Measurements from ENCODE around the gene VAT1L. TPM values are rescaled to one million over a fixed set of nuclear protein-coding genes. Genes with fewer than 3 reads are reported as not detected.

VAT1L gene
- total RNA-seq, 4 donors from 2014 or later: 1.7 to 6.3 (median 2.9) TPM

DNA sequence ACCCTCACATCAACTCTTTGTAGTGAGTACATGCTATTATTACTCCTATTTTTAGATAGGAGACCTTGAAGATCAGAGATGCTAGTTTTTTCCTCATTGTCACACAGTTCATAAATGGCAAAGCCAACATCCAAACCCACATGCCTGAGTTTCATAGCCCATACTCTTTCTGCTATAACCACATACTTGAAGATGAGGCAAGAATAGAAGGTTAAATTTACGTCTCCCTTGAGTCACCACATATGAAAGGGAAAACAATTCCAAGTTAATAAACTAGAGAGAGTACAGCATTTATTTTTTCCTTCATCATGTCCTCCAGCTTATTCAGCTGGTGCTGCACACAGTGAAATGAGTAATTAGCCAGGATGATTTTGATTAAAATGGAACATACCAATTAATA, 42.4 kb upstream of the VAT1L start:
- Histone ChIP-seq H3K4me1 (no peaks in the 10 kb centered on the region), H3K36me3 (no peaks in the 10 kb centered on the region), H3K27ac (replicated peaks in 1 of 4) (no peak overlapping the region), H3K27me3 (peaks cover 0 to 6% (median 0%) of the 10 kb centered on the region in 4 donors), H3K4me3 (no peak overlapping the region), H3K9me3 (no peaks in the 10 kb centered on the region)
- intact Hi-C loops (cut with DNase I): no loop called here
- no peak for DNase-seq (ENCODE audit: extremely low spot score)
- TF ChIP-seq EP300 (IDR thresholded peaks at IDR 0.05) (no peak), POLR2AphosphoS5 (IDR thresholded peaks at IDR 0.05) (no peak), POLR2A (IDR thresholded peaks at IDR 0.05; ENCODE audit: low read depth) (no peak)
- TF ChIP-seq, protein P1, sequence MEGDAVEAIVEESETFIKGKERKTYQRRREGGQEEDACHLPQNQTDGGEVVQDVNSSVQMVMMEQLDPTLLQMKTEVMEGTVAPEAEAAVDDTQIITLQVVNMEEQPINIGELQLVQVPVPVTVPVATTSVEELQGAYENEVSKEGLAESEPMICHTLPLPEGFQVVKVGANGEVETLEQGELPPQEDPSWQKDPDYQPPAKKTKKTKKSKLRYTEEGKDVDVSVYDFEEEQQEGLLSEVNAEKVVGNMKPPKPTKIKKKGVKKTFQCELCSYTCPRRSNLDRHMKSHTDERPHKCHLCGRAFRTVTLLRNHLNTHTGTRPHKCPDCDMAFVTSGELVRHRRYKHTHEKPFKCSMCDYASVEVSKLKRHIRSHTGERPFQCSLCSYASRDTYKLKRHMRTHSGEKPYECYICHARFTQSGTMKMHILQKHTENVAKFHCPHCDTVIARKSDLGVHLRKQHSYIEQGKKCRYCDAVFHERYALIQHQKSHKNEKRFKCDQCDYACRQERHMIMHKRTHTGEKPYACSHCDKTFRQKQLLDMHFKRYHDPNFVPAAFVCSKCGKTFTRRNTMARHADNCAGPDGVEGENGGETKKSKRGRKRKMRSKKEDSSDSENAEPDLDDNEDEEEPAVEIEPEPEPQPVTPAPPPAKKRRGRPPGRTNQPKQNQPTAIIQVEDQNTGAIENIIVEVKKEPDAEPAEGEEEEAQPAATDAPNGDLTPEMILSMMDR (IDR thresholded peaks at IDR 0.05): no peak
- WGBS: 73% methylated on average over 1 of the region's 1 CpG

DNA sequence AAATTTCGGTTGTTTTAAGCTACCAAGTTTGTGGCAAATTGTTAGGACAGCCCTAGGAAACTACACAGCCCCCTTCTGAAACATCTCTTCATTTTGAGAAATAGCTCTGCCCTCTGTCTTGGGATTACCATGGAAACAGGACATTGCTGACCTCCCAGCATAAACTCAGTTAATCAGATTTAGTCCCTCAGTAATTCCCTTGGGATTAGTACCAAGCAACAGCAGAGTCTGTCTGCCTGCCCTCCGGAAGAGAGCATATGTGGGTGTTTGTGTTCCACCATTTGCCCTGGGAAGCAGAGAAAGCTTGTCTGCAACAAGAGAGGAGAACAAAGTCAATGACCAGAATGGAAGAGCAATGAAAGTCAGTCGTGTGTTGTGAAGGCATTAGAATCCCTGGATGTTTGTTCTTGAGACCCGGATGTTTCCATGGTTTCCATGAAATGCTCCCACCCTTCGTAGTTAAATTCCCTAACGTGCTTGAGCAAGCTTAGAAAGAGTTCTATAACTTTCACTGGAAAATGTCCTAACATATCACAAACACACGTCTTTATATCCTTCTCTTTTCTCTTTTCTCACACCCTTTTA, 39.9 kb upstream of the VAT1L start:
- H3K27ac ChIP-seq (replicated peaks in 1 of 4): no peak overlapping the region
- TF ChIP-seq EP300 (IDR thresholded peaks at IDR 0.05) (no peak), POLR2A (IDR thresholded peaks at IDR 0.05; ENCODE audit: low read depth) (no peak), POLR2AphosphoS5 (IDR thresholded peaks at IDR 0.05) (no peak)
- TF ChIP-seq, protein P1 (IDR thresholded peaks at IDR 0.05): no peak
- no peaks in the 10 kb centered on the region for H3K4me1 ChIP-seq
- WGBS: 80% methylated on average over 7 of the region's 7 CpGs
- peaks cover 0 to 6% (median 0%) of the 10 kb centered on the region in 4 donors for H3K27me3 ChIP-seq
- intact Hi-C loops (cut with DNase I): no loop called here
- no peaks in the 10 kb centered on the region for H3K9me3 ChIP-seq
- no peak overlapping the region for H3K4me3 ChIP-seq
- no peaks in the 10 kb centered on the region for H3K36me3 ChIP-seq
- no peak for DNase-seq (ENCODE audit: extremely low spot score)

DNA sequence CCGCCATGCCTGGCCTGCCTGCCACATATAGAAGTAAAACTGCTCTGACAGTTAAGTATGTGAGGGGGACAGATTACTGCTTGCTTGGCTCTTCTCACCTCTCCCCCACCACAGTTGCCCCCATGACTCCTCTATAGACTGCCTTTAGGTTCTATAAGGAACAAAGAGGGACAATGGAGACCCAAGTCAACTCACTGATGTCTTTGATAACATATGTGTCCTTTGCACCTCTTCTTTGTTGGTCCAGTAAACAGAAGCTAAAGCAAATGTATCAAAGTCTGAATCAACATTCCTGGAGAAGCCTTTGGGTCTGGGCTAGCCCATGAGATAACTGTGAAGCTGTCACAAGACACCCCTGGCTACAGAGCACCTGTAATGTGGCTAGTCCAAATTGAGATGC, 38.9 kb upstream of the VAT1L start:
- no peak for DNase-seq (ENCODE audit: extremely low spot score)
- TF ChIP-seq, protein P1 (IDR thresholded peaks at IDR 0.05): no peak
- TF ChIP-seq EP300 (IDR thresholded peaks at IDR 0.05) (no peak), POLR2A (IDR thresholded peaks at IDR 0.05; ENCODE audit: low read depth) (no peak), POLR2AphosphoS5 (IDR thresholded peaks at IDR 0.05) (no peak)
- intact Hi-C loops (cut with DNase I): no loop called here
- H3K27me3 ChIP-seq: peaks cover 0 to 6% (median 0%) of the 10 kb centered on the region in 4 donors
- no peaks in the 10 kb centered on the region for H3K4me1 ChIP-seq
- no peak overlapping the region for H3K4me3 ChIP-seq
- H3K36me3 ChIP-seq: no peaks in the 10 kb centered on the region
- WGBS: 29% methylated on average over 1 of the region's 1 CpG
- no peak overlapping the region for H3K27ac ChIP-seq (replicated peaks in 1 of 4)
- no peaks in the 10 kb centered on the region for H3K9me3 ChIP-seq

DNA sequence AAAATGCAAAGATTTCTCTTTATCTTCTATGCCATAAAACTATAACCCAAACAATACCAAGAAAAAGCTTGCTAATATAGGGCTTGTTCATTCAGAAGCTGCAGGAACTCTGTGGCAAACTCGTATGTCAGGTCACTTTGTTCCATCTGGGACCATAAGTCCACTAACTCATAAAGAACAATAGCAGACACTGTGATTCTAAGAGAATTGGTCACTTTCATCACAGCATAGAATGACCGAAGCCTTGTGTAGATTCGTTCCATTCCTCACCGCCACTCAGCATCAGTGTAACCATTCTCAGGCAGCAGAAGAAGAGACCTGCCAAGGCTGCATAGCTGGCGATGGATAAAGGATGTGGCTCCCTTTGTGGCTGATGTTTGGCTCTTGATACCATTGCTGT, 30.3 kb upstream of the VAT1L start:
- 94% methylated on average over 5 of the region's 5 CpGs for WGBS
- Histone ChIP-seq H3K27me3 (no peaks in the 10 kb centered on the region), H3K27ac (replicated peaks in 1 of 4) (no peak overlapping the region), H3K9me3 (no peaks in the 10 kb centered on the region), H3K4me3 (no peak overlapping the region), H3K36me3 (no peaks in the 10 kb centered on the region), H3K4me1 (no peaks in the 10 kb centered on the region)
- intact Hi-C loops (cut with DNase I): no loop called here
- DNase-seq (ENCODE audit: extremely low spot score): no peak
- TF ChIP-seq EP300 (IDR thresholded peaks at IDR 0.05): no peak
- no peak for TF ChIP-seq POLR2A (IDR thresholded peaks at IDR 0.05; ENCODE audit: low read depth)
- no peak for TF ChIP-seq POLR2AphosphoS5 (IDR thresholded peaks at IDR 0.05)
- TF ChIP-seq, protein P1 (IDR thresholded peaks at IDR 0.05): no peak

DNA sequence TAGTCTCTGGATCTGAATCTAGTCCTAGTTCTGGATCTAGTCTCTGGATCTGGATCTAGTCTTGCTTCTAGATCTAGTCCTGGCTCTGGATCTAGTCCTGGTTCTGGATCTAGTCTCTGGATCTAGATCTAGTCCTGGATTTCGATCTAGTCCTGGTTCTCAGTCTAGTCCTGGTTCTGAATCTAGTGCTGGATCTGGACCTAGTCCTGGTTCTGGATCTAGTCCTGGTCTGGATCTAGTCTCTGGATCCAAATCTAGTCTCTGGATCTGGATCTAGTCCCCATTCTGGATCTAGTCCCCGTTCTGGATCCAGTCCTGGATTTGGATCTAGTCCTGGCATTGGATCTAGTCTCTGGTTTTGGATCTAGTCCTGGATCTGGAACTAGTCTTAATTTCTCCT, 29.9 kb upstream of the VAT1L start:
- H3K9me3 ChIP-seq: no peaks in the 10 kb centered on the region
- H3K27me3 ChIP-seq: no peaks in the 10 kb centered on the region
- no peaks in the 10 kb centered on the region for H3K4me1 ChIP-seq
- H3K36me3 ChIP-seq: no peaks in the 10 kb centered on the region
- intact Hi-C loops (cut with DNase I): no loop called here
- TF ChIP-seq, protein P1 (IDR thresholded peaks at IDR 0.05): no peak
- TF ChIP-seq EP300 (IDR thresholded peaks at IDR 0.05): no peak
- no peak for TF ChIP-seq POLR2A (IDR thresholded peaks at IDR 0.05; ENCODE audit: low read depth)
- TF ChIP-seq POLR2AphosphoS5 (IDR thresholded peaks at IDR 0.05): no peak
- H3K4me3 ChIP-seq: no peak overlapping the region
- DNase-seq (ENCODE audit: extremely low spot score): no peak
- WGBS: 90% methylated on average over 2 of the region's 2 CpGs
- no peak overlapping the region for H3K27ac ChIP-seq (replicated peaks in 1 of 4)
